HG02798 (cell line): ENCODE data around the gene SCN8A.
"Not testable (repeated sequence)": the region's sequence is repeated elsewhere in the genome, so short reads cannot be mapped to it uniquely, and the experiment has no call there.

Experiments used
- ATAC-seq: cut with Tn5 transposase; IDR thresholded peaks from one replicate; pipeline ENCODE4 v1.9.1; 2021; ENCODE audit warnings: mild to moderate bottlenecking; ENCODE audit not compliant: unreplicated experiment, poor library complexity

Gene SCN8A

DNA sequence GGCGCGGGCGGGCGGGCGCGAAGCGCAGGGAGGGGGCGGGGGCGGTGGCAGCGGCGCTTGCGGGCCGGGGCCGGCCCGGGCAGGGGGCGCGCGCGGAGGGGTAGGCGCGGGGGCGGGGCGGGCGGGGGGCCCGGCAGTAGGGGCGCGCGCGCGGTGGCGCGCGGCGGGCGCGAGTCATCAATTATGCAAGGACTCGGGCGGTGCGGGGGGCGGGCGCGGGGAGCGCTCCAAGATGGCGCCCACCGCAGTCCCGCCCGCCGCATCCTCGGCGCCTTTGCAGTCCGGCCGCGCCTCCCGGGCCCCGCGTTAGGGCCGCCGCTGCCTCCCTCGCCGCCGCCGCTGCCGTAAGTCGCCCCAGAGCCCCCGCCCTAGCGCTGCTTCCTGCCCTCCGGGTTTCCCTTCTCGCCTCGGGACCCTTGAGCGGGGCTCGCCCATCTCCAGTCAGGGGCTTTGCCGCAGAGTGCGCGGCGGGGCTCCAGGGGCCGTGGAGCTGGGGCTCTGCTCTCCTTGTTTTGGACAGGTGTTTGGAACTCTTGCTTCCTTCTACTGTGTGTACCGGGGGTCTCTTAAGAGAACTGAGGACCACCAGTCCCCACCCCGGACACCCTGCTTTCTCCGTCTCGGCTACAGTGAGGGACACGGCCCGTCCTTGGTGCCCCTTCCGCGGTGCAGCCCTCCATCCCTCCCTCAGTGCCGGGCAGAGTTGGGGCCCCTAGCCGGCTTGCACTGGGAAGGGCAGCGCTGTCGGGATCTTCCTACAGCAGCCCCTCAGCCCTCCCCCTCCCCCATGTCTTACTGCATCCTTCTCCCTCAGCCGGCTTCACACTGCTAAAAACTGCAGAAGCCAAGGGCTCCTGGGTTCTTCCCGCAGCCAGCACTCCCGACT lies at the start of gene SCN8A:
Gene SCN8A, plus strand, starts transcription at position 218 of the 886 bp plus-strand sequence. CDS start 71,585 bp downstream, outside the sequence.
- peak; percentile 18 for ATAC-seq

DNA sequence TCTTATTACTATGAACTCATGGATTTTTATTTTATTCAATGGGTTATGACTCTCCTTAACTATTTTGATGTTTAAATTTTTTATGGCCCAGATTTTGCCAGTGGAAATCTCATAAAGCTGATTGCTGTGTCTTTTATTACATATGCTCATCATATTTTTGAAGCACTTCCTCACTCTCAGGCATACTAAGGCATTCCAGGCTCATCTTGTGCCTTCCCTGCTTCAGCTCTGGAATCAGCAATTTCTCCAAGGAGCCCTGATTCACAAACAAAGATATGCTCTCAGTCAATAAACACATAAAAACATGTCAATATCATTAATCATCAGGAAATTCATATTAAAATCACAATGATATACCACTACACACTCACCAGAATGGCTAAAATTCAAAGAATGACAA lies 44.9 kb upstream of the SCN8A start:
- ATAC-seq = no peak

DNA sequence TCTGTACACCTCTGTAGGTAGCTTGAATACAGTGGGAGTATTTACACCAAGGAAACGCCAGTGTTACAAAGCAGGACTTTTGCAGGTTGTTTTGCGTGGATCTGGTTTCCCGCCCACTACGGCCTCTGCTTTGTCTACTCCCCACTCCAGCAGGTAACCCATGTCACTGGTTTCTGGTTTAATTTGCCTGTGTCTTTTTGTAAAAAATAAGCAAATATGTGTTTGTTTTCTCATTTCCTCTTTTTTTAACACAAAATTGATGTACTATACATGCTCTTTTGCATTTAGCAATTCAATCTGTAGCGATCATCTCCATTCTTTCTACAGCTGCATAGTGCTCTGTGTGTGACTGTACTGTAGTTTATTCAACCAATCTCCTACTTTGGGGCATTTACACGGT lies 43.4 kb upstream of the SCN8A start:
- ATAC-seq = no peak

DNA sequence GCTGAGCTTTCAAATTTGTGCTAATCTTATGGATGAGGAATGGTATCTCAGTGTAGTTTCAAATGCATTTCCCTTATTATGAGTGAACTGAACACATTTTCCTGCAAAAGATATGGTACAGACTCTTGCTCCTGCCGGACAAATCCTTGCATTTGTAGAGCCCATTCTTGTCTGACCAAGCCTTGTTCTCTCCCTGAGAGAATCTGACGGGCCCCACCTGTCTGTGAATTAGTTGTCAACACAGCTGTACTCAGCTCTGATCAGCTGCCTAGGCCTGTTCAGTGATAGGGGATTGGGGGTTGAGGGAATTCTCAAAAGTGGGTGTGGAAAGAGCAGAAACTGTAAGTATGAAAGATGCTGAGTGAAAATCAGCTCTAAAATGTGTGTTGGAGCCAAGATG lies 42.8 kb upstream of the SCN8A start:
- ATAC-seq = no peak

GRCh38 chr12:51549637-51550036 lies 41.4 kb upstream of the SCN8A start:
- ATAC-seq = no peak

- ATAC-seq = not testable (repeated sequence)
These were observed 22.6 kb upstream of the SCN8A start for GRCh38 chr12:51568271-51569032.

DNA sequence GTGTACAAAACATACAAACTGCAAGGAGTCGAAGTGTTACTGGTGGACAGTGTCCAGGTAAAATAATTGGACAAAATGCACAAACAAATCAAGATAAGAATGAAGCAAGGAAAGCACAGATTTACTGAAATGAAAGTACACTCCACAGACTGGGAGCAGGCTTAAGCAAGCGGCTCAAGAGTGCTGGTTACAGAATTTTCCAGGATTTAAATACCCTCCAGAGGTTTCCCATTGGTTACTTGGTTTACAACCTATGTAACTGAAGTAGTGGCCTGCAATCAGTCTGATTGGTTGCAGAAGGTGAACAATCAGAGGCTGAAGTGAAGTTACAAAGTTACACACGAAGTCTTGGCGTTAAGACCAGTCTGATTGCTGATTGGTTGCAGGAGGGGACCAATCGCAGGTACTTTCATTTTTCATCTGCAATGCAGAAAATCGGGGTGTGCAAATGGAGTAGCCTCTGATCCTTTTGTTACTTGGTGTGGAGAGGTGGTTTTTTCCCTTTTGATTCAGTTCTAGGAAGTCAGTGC lies 11.6 kb upstream of the SCN8A start:
- no peak for ATAC-seq

DNA sequence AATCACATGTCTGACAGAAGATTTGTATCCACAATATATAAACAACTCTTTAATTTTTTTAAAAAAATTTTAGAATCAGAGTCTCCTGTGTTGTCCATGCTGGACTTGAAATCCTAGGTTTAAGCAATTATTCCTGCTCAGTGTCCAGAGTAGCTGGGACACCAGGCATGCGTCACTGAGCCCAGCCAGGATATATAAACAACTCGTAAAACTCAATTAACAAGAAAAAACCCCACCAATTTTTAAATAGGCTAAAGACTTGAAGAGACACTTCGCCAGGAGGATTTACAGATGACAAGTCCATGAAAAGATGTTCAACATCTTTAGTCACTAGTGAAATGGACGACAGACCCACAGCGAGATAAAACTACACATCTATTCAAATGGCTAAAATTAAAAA lies 2.0 kb upstream of the SCN8A start:
- no peak for ATAC-seq

DNA sequence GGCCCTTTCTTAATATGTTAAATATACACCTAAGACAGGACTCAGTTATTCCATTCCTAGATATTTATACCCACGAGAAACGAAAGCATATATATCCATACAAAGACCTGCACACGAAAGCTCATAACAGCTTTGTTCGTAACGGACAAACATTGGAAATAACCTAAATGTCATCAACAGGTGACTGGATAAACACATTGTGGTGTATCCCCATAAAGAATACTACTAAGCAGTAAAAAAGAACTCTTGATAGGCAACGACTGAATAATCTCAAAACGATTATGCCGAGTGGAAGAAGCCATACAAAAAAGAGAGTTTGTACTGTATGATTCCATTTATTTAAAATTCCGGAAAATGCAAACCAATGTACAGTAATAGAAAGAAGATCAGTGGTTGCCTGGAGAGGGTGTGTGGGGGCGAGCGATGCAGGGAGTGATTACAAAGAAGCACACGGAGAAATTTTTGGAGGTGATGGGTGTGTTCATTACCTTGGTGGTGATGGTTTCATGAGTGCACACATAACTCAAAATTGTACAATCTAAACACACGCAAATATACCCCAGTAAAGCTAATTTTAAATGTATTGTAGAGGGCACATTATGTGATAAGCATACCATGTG lies 1.4 kb upstream of the SCN8A start:
- no peak for ATAC-seq

GRCh38 chr12:51590347-51591015 lies 552 bp upstream of the SCN8A start:
- ATAC-seq = peak; percentile 84

DNA sequence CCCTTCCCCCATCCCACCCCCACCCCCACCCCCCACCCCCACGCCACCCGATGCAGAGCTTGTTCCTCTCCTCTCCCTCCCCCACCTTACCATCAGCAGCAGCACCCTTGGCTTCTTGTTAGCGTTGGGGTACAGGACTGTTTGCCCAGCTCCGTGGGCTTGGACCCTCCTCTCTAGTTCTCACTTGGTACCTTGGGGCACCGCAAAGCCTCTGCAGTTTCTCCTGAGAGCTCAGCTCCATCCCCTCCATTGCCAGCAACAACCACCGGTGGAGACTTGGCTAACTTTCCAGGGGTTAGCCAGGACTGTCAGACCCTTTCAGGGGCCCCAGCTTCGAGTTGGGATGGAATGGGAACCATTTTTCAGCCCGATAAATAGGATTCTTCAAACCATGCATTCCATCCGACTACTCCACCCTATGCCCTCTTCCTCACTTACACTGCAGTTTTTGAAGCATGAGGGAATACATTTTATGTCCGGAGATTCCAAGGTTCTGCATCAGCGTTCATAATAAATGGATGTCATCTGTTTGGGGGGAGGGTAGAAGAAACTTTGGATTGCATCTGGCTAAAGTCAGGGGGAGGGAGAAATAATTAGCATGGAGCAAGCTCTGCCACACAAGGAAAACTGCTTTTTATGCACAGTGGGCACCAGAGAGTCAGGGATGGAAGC lies 1.1 kb downstream of the SCN8A start:
- ATAC-seq = no peak

- no peak for ATAC-seq
These were observed 2.0 kb downstream of the SCN8A start for GRCh38 chr12:51593021-51593420.

DNA sequence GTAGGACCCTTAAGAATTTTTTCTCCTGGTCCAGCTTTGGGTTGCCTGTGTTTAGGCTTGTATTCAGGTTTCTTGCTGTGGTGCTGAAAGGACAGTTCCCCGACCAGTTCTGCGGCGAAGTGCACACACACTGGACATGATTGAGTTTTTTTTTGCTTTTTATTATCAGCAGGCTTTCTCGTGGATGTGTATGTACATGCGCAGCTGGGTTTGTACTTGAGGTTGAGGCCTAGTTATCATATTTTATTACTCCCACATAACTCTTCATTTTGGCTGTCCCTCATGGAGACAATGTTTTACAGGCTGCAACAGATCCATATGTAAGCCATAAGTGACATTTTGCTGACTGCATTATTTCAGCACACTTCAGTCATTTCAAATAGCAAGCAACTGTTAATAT lies 2.5 kb downstream of the SCN8A start:
- ATAC-seq = no peak

DNA sequence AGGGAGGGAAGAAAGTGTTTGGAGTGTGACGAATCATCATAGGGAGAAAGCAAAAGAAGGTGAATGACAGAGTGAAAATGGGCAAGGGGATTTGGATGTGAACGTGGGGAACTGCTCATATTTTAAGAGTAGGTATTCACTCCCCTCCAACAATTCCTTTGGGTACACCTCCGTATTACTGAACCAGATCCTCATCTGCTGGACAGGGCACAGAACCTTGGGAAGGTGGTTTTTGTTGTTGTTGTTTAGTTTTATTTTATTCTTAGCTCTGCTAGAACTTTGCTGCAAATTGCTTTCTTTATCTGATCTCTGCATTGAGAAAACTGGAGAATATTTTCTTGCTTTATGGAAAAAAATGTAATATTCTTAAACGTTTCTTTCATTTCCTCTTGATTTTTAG lies 7.1 kb downstream of the SCN8A start:
- no peak for ATAC-seq

DNA sequence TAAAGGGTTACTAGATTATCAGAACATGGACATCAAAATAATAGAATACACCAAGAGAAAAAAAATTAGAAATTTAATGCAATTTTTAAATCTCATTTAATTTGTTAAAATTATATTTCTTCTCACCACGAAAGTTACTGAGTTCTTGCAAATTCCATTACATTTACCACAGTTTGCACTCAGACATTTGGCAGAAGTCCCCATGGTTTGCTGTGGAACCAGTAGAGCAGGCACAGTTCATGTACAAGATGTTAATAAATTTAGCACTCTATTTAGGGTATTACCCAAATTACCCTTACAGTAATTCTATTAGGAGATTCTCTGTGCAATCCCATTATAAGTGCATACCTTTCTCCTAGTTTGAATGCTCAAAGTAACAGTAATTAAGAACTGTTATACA lies 9.7 kb downstream of the SCN8A start:
- ATAC-seq = no peak

- no peak for ATAC-seq
These were observed 10.2 kb downstream of the SCN8A start for GRCh38 chr12:51601241-51601640.

- not testable (repeated sequence) for ATAC-seq
These were observed 14.9 kb downstream of the SCN8A start for GRCh38 chr12:51605896-51606295.

- ATAC-seq = not testable (repeated sequence)
These were observed 16.2 kb downstream of the SCN8A start for GRCh38 chr12:51607197-51607596.

GRCh38 chr12:51620448-51620847 lies 29.4 kb downstream of the SCN8A start:
- no peak for ATAC-seq
